CD4-positive, alpha-beta T cell treated with Interleukin-4 for 1 hour (primary cell): Measurements from ENCODE around the gene IARS2.
"Not testable (repeated sequence)": the region's sequence is repeated elsewhere in the genome, so short reads cannot be mapped to it uniquely, and the experiment has no call there.

Experiments used
- DNase-seq, 2 donors: peaks; one replicate each; pipeline ENCODE4 v3.0.0-alpha.2; 2020 to 2022

The IARS2 gene

GRCh38 chr1:220113136-220113695 is 19.3 kb downstream of the IARS2 start:
- peak; percentile 16 to 67 for DNase-seq

GRCh38 chr1:220119043-220119512 is 25.1 kb downstream of the IARS2 start:
- no peak for DNase-seq

- no peak for DNase-seq
Observed at GRCh38 chr1:220121791-220122530, 28.0 kb downstream of the IARS2 start.

GRCh38 chr1:220123066-220123465 is 29.1 kb downstream of the IARS2 start:
- DNase-seq, result no peak

GRCh38 chr1:220123889-220124288 is 30.0 kb downstream of the IARS2 start:
- peak in 1 of 2 donors; percentile 15 for DNase-seq

- DNase-seq, result no peak
Observed at GRCh38 chr1:220124542-220124941, 30.6 kb downstream of the IARS2 start.

- DNase-seq, result no peak
Observed at GRCh38 chr1:220127076-220127475, 33.1 kb downstream of the IARS2 start.

GRCh38 chr1:220129479-220130210 is 35.7 kb downstream of the IARS2 start:
- DNase-seq, result no peak

GRCh38 chr1:220135755-220136154 is 41.8 kb downstream of the IARS2 start:
- DNase-seq, result no peak

- DNase-seq, result peak in 1 of 2 donors; percentile 65
Observed at GRCh38 chr1:220137019-220137786, 43.3 kb downstream of the IARS2 start.

GRCh38 chr1:220139966-220140365 is 46.0 kb downstream of the IARS2 start:
- no peak for DNase-seq

- no peak for DNase-seq
Observed at GRCh38 chr1:220144051-220144450, 50.1 kb downstream of the IARS2 start.

GRCh38 chr1:220149742-220150141 is 55.8 kb downstream of the IARS2 start:
- DNase-seq, result no peak

- no peak for DNase-seq
Observed at GRCh38 chr1:220151454-220151853, 57.5 kb downstream of the IARS2 start.

- DNase-seq, result no peak
Observed at GRCh38 chr1:220153147-220153546, 59.2 kb downstream of the IARS2 start.

- peak in 1 of 2 donors; percentile 11 for DNase-seq
Observed at GRCh38 chr1:220156620-220157146, 62.8 kb downstream of the IARS2 start.

- DNase-seq, result no peak
Observed at GRCh38 chr1:220157738-220158137, 63.8 kb downstream of the IARS2 start.

- DNase-seq, result not testable (repeated sequence)
Observed at GRCh38 chr1:220158530-220158929, 64.6 kb downstream of the IARS2 start.

- no peak for DNase-seq
Observed at GRCh38 chr1:220159041-220159440, 65.1 kb downstream of the IARS2 start.

- DNase-seq, result no peak
Observed at GRCh38 chr1:220160027-220160426, 66.1 kb downstream of the IARS2 start.

- no peak for DNase-seq
Observed at GRCh38 chr1:220164116-220164515, 70.2 kb downstream of the IARS2 start.

GRCh38 chr1:220164517-220164916 is 70.6 kb downstream of the IARS2 start:
- DNase-seq, result no peak

GRCh38 chr1:220166853-220167252 is 72.9 kb downstream of the IARS2 start:
- no peak for DNase-seq
